ENCODE measurements around the gene DNLZ. TPM values are rescaled to one million over a fixed set of nuclear protein-coding genes. Genes with fewer than 3 reads are reported as not detected.

DNLZ gene
- total RNA-seq, 1 donor from 2014 or later = 27.1 TPM

DNA sequence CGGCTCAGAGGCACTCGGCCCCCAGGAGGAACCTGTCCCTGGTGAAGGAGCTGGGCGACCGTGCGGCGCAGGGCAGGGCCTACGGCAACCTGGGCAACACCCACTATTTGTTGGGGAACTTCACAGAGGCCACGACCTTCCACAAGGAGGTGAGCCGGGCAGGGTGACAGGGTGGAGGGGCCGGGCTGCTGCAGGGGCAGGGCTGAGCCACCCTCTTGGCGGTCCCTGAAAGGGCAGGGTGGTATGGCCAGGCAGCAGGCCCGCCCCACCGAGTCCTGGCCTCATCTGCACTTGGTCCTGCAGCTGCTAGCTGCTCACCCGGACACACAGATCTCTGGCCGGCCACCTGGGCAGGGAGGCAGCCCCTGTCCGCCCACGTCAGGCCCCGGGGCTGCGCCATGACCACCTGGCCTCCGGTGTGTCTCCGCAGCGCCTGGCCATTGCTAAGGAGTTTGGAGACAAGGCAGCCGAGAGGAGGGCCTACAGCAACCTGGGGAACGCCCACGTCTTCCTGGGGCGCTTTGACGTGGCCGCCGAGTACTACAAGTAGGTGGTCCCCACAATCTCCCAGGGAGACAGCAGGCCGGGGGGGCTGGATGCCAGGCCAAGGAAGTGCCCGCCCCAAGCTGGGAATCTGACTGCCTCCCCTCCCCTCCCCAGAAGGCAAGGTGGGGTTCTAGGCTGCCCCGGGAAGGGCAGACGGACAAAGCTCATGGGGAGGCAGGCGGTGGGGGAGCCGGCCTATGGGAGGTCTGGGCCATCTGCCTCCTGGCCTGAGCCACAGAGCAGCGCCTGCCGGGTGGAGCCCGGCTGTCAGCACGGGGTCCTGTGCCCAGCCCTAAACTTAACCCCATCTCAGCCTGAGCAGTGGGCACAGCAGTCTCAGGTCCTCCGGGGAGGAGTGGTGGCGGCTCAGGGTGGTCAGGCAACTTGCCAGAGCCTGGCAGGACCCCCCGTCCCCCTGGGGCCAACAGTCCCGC lies 25.8 kb downstream of the DNLZ start:
- no peaks in the 10 kb centered on the region for H3K9me3 Mint-ChIP-seq
- TF ChIP-seq, protein P1, sequence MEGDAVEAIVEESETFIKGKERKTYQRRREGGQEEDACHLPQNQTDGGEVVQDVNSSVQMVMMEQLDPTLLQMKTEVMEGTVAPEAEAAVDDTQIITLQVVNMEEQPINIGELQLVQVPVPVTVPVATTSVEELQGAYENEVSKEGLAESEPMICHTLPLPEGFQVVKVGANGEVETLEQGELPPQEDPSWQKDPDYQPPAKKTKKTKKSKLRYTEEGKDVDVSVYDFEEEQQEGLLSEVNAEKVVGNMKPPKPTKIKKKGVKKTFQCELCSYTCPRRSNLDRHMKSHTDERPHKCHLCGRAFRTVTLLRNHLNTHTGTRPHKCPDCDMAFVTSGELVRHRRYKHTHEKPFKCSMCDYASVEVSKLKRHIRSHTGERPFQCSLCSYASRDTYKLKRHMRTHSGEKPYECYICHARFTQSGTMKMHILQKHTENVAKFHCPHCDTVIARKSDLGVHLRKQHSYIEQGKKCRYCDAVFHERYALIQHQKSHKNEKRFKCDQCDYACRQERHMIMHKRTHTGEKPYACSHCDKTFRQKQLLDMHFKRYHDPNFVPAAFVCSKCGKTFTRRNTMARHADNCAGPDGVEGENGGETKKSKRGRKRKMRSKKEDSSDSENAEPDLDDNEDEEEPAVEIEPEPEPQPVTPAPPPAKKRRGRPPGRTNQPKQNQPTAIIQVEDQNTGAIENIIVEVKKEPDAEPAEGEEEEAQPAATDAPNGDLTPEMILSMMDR (IDR thresholded peaks at IDR 0.05) = no peak
- no peak overlapping the region for H3K27ac Mint-ChIP-seq
- H3K4me1 Mint-ChIP-seq = peaks cover 1% of the 10 kb centered on the region
- H3K4me3 Mint-ChIP-seq = no peak overlapping the region
- POLR2A ChIA-PET = no interaction called here
- no peaks in the 10 kb centered on the region for H3K36me3 Mint-ChIP-seq (ENCODE audit: low read depth)
- CTCF ChIA-PET = no interaction called here
- no peaks in the 10 kb centered on the region for H3K27me3 Mint-ChIP-seq
- no peak for ATAC-seq (ENCODE audit: low read depth)
- no peak for DNase-seq
- intact Hi-C loops (cut with micrococcal nuclease) = no loop called here

DNA sequence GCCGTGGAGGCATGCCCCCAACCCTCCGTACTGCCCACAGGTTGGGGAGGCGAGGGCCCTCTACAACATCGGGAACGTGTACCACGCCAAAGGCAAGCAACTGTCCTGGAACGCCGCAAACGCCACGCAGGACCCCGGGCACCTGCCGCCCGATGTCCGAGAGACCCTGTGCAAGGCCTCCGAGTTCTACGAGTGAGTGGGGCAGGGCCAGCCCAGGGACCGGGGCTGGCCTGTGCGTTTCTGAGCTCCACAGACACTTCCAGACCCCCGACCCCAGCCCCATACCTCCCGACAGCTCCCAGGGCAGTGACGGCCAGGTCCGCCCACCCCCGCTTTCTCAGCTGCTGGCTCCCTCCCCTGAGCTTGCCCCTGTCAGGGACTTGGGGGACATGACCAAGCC lies 26.7 kb downstream of the DNLZ start:
- no peaks in the 10 kb centered on the region for H3K9me3 Mint-ChIP-seq
- intact Hi-C loops (cut with micrococcal nuclease) = no loop called here
- H3K4me1 Mint-ChIP-seq = no peaks in the 10 kb centered on the region
- ATAC-seq (ENCODE audit: low read depth) (no peak), DNase-seq (no peak)
- ChIA-PET POLR2A (no interaction called here), CTCF (no interaction called here)
- H3K27me3 Mint-ChIP-seq = no peaks in the 10 kb centered on the region
- no peak overlapping the region for H3K27ac Mint-ChIP-seq
- TF ChIP-seq, protein P1 (IDR thresholded peaks at IDR 0.05) = no peak
- no peaks in the 10 kb centered on the region for H3K36me3 Mint-ChIP-seq (ENCODE audit: low read depth)
- no peak overlapping the region for H3K4me3 Mint-ChIP-seq

DNA sequence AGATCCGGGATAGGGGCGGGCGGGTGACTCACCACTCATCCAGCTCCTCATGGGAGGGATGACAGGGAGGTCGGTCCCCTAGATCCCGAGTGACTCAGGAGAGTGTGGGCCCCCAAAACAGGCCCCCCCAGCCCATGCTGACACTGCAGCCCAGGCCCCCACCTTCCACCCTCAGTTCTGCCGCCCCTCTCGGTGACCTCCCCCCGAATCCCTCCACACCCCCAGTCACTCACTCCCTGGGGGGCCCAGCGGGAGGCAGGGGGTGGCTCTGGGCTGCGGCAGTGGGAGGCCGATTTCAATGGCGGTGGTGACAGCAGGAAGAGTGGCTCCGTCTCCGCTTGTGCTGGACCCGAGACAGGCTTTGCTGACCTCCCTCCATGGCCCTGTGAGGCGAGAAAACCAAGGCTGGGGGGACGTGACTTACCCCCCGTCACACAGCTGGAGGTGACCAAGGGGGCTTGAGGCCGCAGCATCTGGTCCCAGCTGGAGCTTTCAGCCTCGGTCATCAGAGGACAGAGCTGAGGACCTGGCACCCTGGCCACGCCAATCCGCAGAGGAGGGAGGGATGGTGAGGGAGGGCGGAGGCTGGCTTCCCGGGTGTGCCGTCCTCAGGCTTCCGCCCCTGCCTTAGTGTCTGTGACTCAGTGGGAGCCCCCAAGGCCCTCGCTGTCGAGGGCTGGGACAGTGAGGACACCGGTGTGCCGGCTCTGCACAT lies 27.2 kb downstream of the DNLZ start:
- no peak overlapping the region for H3K27ac Mint-ChIP-seq
- POLR2A ChIA-PET = no interaction called here
- DNase-seq (no peak), ATAC-seq (ENCODE audit: low read depth) (no peak)
- CTCF ChIA-PET = no interaction called here
- no peaks in the 10 kb centered on the region for H3K27me3 Mint-ChIP-seq
- H3K36me3 Mint-ChIP-seq (ENCODE audit: low read depth) = no peaks in the 10 kb centered on the region
- TF ChIP-seq, protein P1 (IDR thresholded peaks at IDR 0.05) = no peak
- no peaks in the 10 kb centered on the region for H3K4me1 Mint-ChIP-seq
- intact Hi-C loops (cut with micrococcal nuclease) = no loop called here
- no peak overlapping the region for H3K4me3 Mint-ChIP-seq
- H3K9me3 Mint-ChIP-seq = no peaks in the 10 kb centered on the region

DNA sequence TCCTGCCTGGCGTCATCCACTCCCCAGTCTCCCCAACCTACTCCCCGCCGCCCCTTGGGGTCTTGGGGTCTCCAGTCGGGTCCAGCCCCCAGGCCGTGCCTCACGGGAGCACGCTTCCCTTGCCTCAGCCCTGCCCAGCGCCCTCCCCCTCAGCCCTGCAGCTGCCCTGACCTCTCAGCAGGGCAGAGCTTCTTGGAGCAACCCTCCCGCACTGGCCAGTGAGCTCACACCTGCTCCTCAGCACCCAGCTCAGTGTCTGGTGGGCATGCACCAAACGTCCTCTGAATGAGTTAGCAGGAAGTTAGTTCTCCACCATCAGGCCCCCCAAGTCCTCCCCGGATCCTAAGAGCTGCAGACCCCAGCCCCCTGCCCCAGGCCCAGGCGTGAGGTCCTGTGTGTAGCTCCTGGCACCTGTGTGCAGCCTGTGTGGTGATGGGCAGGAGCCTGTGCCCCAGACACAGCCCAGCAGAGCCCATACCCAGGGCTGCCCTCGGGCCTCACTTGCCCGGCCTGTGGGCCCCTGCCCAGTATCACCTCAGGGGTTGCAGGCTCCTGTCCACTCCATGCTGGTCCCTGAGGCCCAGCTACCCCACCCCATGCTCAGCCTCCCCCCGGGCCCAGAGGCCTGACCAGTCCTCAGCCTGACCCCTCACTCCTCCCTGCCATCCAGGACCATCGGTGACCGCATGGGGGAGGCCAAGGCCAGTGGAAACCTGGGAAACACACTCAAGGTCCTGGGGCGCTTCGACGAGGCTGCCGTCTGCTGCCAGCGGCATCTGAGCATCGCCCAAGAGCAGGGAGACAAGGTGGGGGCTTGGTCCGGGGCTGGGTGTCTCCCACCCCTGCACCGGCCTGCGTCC lies 28.0 kb downstream of the DNLZ start:
- DNase-seq (no peak), ATAC-seq (ENCODE audit: low read depth) (no peak)
- intact Hi-C loops (cut with micrococcal nuclease) = no loop called here
- Mint-ChIP-seq H3K4me1 (no peaks in the 10 kb centered on the region), H3K9me3 (no peaks in the 10 kb centered on the region), H3K27ac (no peak overlapping the region), H3K27me3 (no peaks in the 10 kb centered on the region), H3K4me3 (no peak overlapping the region), H3K36me3 (ENCODE audit: low read depth) (no peaks in the 10 kb centered on the region)
- POLR2A ChIA-PET = interaction anchor here (0.9 kb wide), 1 partner anchor 27 kb away, joined by 3 read pairs; no protein-coding TSS in a partner anchor
- TF ChIP-seq, protein P1 (IDR thresholded peaks at IDR 0.05) = no peak
- CTCF ChIA-PET = no interaction called here

Data from activated B cell treated with CpG ODN at 0.5 μM for 24 hours (primary cell).